CD4-positive, CD25-positive, alpha-beta regulatory T cell (primary cell): Measurements from ENCODE around the gene GNB1. TPM values are rescaled to one million over a fixed set of nuclear protein-coding genes. Genes with fewer than 3 reads are reported as not detected.

Source experiments
- ATAC-seq, 2 donors: fragments of 150-1000 bp; cut with Tn5 transposase; one replicate each; pipeline ENCODE4 v1.10.0; 2021; ENCODE audit warnings: low read depth in 2 of 2, moderate number of reproducible peaks in 2 of 2, moderate library complexity in 1 of 2
- DNase-seq, 3 donors: peaks; one replicate each; pipeline versions ENCODE4 v3.0.0 to v3.0.0-alpha.2; 2012 to 2022; ENCODE audit warnings: mixed read lengths in 1 of 3
- H3K27ac ChIP-seq: one replicate; pipeline ENCODE4 v1.7.0; 2013; ENCODE audit warnings: mild to moderate bottlenecking, low read length; ENCODE audit not compliant: insufficient read depth, poor library complexity, severe bottlenecking
- H3K27me3 ChIP-seq: one replicate; pipeline ENCODE4 v1.7.0; 2013; ENCODE audit warnings: low read length; ENCODE audit not compliant: control insufficient read depth, insufficient read depth
- H3K36me3 ChIP-seq: one replicate; pipeline ENCODE4 v1.7.0; 2013; ENCODE audit warnings: mild to moderate bottlenecking, low read length, moderate library complexity; ENCODE audit not compliant: control insufficient read depth, insufficient read depth
- H3K4me1 ChIP-seq: 2 replicates; pipeline ENCODE4 v1.7.0; 2013; ENCODE audit warnings: mild to moderate bottlenecking, low read length; ENCODE audit not compliant: insufficient read depth, control insufficient read depth, poor library complexity, severe bottlenecking
- H3K4me3 ChIP-seq: one replicate; pipeline ENCODE4 v1.7.0; 2013; ENCODE audit warnings: low read depth, mild to moderate bottlenecking, low read length, moderate library complexity
- H3K9me3 ChIP-seq, 2 experiments: 1 replicate in 1 of 2; 2 replicates in 1 of 2; pipeline ENCODE4 v1.7.0; 2013; ENCODE audit warnings: low read length in 2 of 2, mild to moderate bottlenecking in 1 of 2, moderate library complexity in 1 of 2; ENCODE audit not compliant: control insufficient read depth in 2 of 2
- H3K27ac Mint-ChIP-seq, 3 donors: one replicate each; pipeline ENCODE4 v1.8.0; 2020 to 2022; ENCODE audit warnings: mild to moderate bottlenecking in 3 of 3, mixed read lengths in 3 of 3, moderate library complexity in 2 of 3
- H3K27me3 Mint-ChIP-seq: one replicate; pipeline ENCODE4 v1.8.0; 2022; ENCODE audit warnings: mild to moderate bottlenecking, mixed read lengths
- H3K36me3 Mint-ChIP-seq: one replicate; pipeline ENCODE4 v1.8.0; 2020; ENCODE audit warnings: mixed read lengths
- H3K4me1 Mint-ChIP-seq, 4 donors: one replicate each; pipeline ENCODE4 v1.8.0; 2020 to 2022; ENCODE audit warnings: mixed read lengths in 4 of 4, mild to moderate bottlenecking in 1 of 4
- H3K4me3 Mint-ChIP-seq, 4 donors: one replicate each; pipeline ENCODE4 v1.8.0; 2020 to 2022; ENCODE audit warnings: mild to moderate bottlenecking in 4 of 4, mixed read lengths in 4 of 4, moderate library complexity in 3 of 4
- H3K9me3 Mint-ChIP-seq, 7 donors: one replicate each; pipeline ENCODE4 v1.8.0; 2020 to 2022; ENCODE audit warnings: mixed read lengths in 7 of 7, mild to moderate bottlenecking in 3 of 7, moderate library complexity in 2 of 7
- polyA plus RNA-seq, 4 donors: library from polyadenylated mRNA; unstranded; fragments of 300-500 nt; fragmentation: Illumina TruSeq; gene quantifications; one replicate each; pipeline ENCODE4 v1.2.3, GENCODE V29; 2021
- total RNA-seq: library from RNA; stranded (reverse); gene quantifications from one replicate; pipeline ENCODE4 v1.2.3, GENCODE V29; 2022

GNB1 gene
- total and polyA plus RNA-seq, 5 donors from 2014 or later: 47.0 to 242 (median 102) TPM

DNA sequence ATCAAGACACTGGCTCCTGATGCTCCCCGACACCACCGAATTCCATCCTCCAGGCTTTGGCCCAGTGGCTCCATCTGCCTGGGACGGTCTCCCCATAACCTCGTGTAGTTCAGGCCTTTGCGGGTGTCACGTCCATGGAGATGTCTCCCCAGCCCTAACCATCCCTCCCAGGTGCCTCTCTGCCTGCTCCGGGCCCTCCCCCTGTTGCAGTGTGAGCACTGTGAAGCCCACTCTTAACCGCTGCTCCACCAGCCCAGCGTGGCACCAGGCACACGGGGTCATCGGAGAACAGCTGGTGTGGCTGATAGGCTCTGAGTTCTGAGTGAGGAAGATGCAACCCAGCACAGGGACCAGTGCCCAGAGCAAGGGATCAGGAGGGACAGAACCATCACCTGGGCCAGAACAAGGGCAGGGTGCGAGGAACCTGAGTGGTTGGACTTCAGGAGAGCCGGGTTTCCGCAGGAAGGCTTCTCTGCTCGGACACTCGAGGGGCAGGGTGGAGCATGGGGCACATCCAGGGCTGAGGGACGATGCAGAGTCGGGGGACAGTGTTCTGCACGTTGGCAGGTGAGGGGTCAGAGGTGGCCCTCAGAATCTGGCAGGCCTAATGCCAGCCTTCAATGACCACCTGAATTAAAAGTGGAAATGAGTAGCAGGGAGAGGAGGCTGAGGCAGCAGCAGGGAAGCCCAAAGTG is 2.6 kb upstream of the GNB1 start:
- H3K4me1 Mint-ChIP-seq: peaks cover 10 to 53% (median 32%) of the 10 kb centered on the region in 4 donors
- H3K36me3 Mint-ChIP-seq: no peaks in the 10 kb centered on the region
- Histone ChIP-seq H3K27me3 (no peaks in the 10 kb centered on the region), H3K4me1 (peaks cover 42% of the 10 kb centered on the region), H3K27ac (no peak overlapping the region), H3K4me3 (no peak overlapping the region), H3K9me3 (no peaks in the 10 kb centered on the region), H3K36me3 (no peaks in the 10 kb centered on the region)
- H3K27me3 Mint-ChIP-seq: peaks cover 6% of the 10 kb centered on the region
- H3K4me3 Mint-ChIP-seq: peak overlapping the region; percentile 77 to 100 (median 94)
- peak overlapping the region in 1 of 3 donors; percentile 71 for H3K27ac Mint-ChIP-seq
- DNase-seq (no peak), ATAC-seq (no peak)
- H3K9me3 Mint-ChIP-seq: peaks cover 0 to 2% (median 0%) of the 10 kb centered on the region in 7 donors

DNA sequence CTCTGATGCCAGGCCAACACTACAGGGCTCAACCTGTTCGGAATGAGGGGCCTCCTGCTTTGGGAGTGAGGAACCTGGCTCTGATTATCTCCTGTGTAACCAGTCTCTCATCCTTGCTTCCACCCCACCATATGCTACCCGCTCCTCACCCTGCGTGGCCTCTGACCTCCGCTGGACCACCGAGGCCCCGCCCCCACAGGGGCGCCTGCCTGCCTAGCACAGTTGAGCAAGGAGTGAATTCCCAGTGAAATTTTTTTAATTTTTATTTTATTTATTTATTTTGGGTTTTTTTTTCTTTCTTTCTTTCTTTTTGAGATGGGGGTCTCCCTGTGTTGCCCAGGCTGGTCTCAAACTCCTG is 1.9 kb upstream of the GNB1 start:
- H3K4me3 ChIP-seq: peak overlapping the region; percentile 41

GRCh38 chr1:1892079-1892762 is 1.3 kb upstream of the GNB1 start:
- peaks cover 0 to 2% (median 0%) of the 10 kb centered on the region in 7 donors for H3K9me3 Mint-ChIP-seq
- DNase-seq (peak in 1 of 3 donors; percentile 38), ATAC-seq (no peak)
- H3K27ac ChIP-seq: peak overlapping the region; percentile 93
- no peaks in the 10 kb centered on the region for H3K27me3 ChIP-seq
- H3K9me3 ChIP-seq: no peaks in the 10 kb centered on the region
- H3K36me3 Mint-ChIP-seq: no peaks in the 10 kb centered on the region
- peak overlapping the region; percentile 41 for H3K4me3 ChIP-seq
- peak overlapping the region; percentile 90 to 100 (median 96) for H3K4me3 Mint-ChIP-seq
- H3K27me3 Mint-ChIP-seq: peaks cover 6% of the 10 kb centered on the region
- peaks cover 54% of the 10 kb centered on the region for H3K4me1 ChIP-seq
- no peaks in the 10 kb centered on the region for H3K36me3 ChIP-seq
- H3K4me1 Mint-ChIP-seq: peaks cover 12 to 64% (median 41%) of the 10 kb centered on the region in 4 donors
- H3K27ac Mint-ChIP-seq: peak overlapping the region; percentile 95 to 96 (median 96)

More for the DNA sequence above, 1.9 kb upstream of the GNB1 start:
- no peaks in the 10 kb centered on the region for H3K36me3 Mint-ChIP-seq
- Histone ChIP-seq H3K27me3 (no peaks in the 10 kb centered on the region), H3K4me1 (peaks cover 49% of the 10 kb centered on the region), H3K27ac (peak overlapping the region; percentile 93), H3K9me3 (no peaks in the 10 kb centered on the region), H3K36me3 (no peaks in the 10 kb centered on the region)
- peaks cover 0 to 2% (median 0%) of the 10 kb centered on the region in 7 donors for H3K9me3 Mint-ChIP-seq
- H3K27me3 Mint-ChIP-seq: peaks cover 6% of the 10 kb centered on the region
- H3K4me1 Mint-ChIP-seq: peaks cover 10 to 59% (median 38%) of the 10 kb centered on the region in 4 donors
- H3K27ac Mint-ChIP-seq: peak overlapping the region; percentile 95 to 96 (median 96)
- DNase-seq (no peak), ATAC-seq (no peak)
- peak overlapping the region; percentile 90 to 100 (median 96) for H3K4me3 Mint-ChIP-seq

GRCh38 chr1:1891349-1892078 is 627 bp upstream of the GNB1 start:
- H3K36me3 ChIP-seq: no peaks in the 10 kb centered on the region
- H3K4me3 ChIP-seq: peak overlapping the region; percentile 41
- H3K4me1 Mint-ChIP-seq: peaks cover 16 to 68% (median 46%) of the 10 kb centered on the region in 4 donors
- ATAC-seq (peak; percentile 47 to 54), DNase-seq (peak in 2 of 3 donors; percentile 76 to 89)
- peaks cover 0 to 2% (median 0%) of the 10 kb centered on the region in 7 donors for H3K9me3 Mint-ChIP-seq
- H3K4me1 ChIP-seq: peaks cover 61% of the 10 kb centered on the region
- H3K36me3 Mint-ChIP-seq: no peaks in the 10 kb centered on the region
- peak overlapping the region; percentile 93 for H3K27ac ChIP-seq
- peak overlapping the region; percentile 90 to 100 (median 96) for H3K4me3 Mint-ChIP-seq
- peak overlapping the region; percentile 95 to 96 (median 96) for H3K27ac Mint-ChIP-seq
- H3K27me3 ChIP-seq: no peaks in the 10 kb centered on the region
- peaks cover 6% of the 10 kb centered on the region for H3K27me3 Mint-ChIP-seq
- no peaks in the 10 kb centered on the region for H3K9me3 ChIP-seq

GRCh38 chr1:1889847-1890505 is 911 bp downstream of the GNB1 start:
- H3K4me3 Mint-ChIP-seq: peak overlapping the region; percentile 86 to 95 (median 90)
- peaks cover 21 to 65% (median 47%) of the 10 kb centered on the region in 4 donors for H3K4me1 Mint-ChIP-seq
- Histone ChIP-seq H3K36me3 (no peaks in the 10 kb centered on the region), H3K9me3 (no peaks in the 10 kb centered on the region), H3K27ac (peak overlapping the region; percentile 93), H3K27me3 (no peaks in the 10 kb centered on the region), H3K4me1 (peaks cover 68% of the 10 kb centered on the region), H3K4me3 (peak overlapping the region; percentile 88)
- peak; percentile 8 to 19 for ATAC-seq
- peaks cover 6% of the 10 kb centered on the region for H3K27me3 Mint-ChIP-seq
- H3K36me3 Mint-ChIP-seq: no peaks in the 10 kb centered on the region
- peaks cover 0 to 2% (median 0%) of the 10 kb centered on the region in 7 donors for H3K9me3 Mint-ChIP-seq
- peak; percentile 33 to 56 (median 39) for DNase-seq
- peak overlapping the region; percentile 43 to 88 (median 73) for H3K27ac Mint-ChIP-seq

DNA sequence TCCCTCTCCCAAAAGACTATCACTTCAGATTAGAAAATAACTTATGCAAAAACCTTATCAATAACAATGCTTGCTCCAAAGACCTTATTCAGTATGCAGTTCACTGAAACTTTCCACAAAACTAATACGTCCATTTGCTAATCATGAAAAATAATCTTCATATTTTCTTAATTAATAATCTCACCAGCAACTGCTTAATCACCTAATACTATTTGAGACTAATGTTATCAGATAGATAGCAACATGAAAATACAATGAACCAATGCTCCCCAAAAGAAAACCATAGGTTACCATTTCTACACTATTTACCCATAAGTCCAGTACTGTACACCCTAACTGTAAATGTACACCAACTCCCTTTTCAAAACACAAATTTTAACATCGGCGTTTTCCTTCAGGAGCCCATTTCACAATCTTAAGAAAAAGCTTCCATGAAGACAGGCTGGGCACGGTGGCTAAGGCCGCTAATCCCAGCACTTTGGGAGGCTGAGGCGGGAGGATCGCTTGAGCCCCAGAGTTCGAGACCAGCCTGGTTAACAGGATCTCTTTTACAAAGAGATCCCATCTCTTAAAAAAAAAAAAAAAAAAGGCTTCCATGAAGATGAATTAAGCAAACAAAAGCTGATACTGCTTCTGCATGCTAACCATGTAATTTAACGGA is 1.7 kb downstream of the GNB1 start:
- peak overlapping the region; percentile 86 to 95 (median 90) for H3K4me3 Mint-ChIP-seq
- no peaks in the 10 kb centered on the region for H3K36me3 Mint-ChIP-seq
- DNase-seq (no peak), ATAC-seq (no peak)
- Histone ChIP-seq H3K4me1 (peaks cover 64% of the 10 kb centered on the region), H3K27me3 (no peaks in the 10 kb centered on the region), H3K27ac (peak overlapping the region; percentile 93), H3K36me3 (no peaks in the 10 kb centered on the region), H3K4me3 (peak overlapping the region; percentile 88), H3K9me3 (no peaks in the 10 kb centered on the region)
- peaks cover 0 to 2% (median 0%) of the 10 kb centered on the region in 7 donors for H3K9me3 Mint-ChIP-seq
- H3K27me3 Mint-ChIP-seq: peaks cover 6% of the 10 kb centered on the region
- H3K4me1 Mint-ChIP-seq: peaks cover 21 to 64% (median 44%) of the 10 kb centered on the region in 4 donors
- peak overlapping the region; percentile 73 to 88 (median 86) for H3K27ac Mint-ChIP-seq
